ENCODE measurements around the gene RMRP.
A peak's percentile ranks its signal among the peaks of the same experiment; 100 is the strongest.

Gene RMRP

DNA sequence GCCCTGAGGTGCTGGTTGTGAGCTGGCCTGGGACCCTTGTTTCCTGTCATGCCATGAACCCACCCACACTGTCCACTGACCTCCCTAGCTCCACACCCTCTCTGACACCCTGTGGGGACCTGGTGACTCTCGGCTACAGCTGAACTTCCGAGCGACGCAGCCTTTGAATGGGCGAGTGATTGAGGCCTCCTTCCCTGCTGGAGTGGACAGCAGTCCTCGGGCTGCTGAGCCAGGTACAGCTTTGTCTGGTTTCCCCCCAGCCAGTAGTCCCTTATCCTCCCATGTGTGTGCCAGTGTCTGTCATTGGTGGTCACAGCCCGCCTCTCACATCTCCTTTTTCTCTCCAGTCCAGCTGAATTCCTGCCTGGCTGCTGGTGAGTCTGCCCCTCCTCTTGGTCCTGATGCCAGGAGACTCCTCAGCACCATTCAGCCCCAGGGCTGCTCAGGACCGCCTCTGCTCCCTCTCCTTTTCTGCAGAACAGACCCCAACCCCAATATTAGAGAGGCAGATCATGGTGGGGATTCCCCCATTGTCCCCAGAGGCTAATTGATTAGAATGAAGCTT is 22.0 kb upstream of the RMRP start:
- H3K9ac ChIP-seq (ENCODE audit: low read length): no peak overlapping the region
- no peak for DNase-seq

DNA sequence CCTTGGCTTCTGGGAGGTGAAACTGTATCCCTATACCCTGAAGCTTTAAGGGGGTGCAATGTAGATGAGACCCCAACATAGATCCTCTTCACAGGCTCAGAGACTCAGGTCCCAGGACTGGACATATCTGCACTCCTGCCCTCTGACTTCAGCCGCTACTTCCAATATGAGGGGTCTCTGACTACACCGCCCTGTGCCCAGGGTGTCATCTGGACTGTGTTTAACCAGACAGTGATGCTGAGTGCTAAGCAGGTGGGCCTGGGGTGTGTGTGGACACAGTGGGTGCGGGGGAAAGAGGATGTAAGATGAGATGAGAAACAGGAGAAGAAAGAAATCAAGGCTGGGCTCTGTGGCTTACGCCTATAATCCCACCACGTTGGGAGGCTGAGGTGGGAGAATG is 21.3 kb upstream of the RMRP start:
- DNase-seq: no peak
- Histone ChIP-seq H3K27me3 (replicated peaks; ENCODE audit: insufficient read depth, low read length) (peaks cover 15% of the 10 kb centered on the region; the same call in 1 of the 2 replicates), H3K4me1 (ENCODE audit: low read length) (no peaks in the 10 kb centered on the region), H3K36me3 (replicated peaks; ENCODE audit: insufficient read depth, low read length) (no peaks in the 10 kb centered on the region), H4K20me1 (ENCODE audit: insufficient read depth, low read length) (no peaks in the 10 kb centered on the region), H3K79me2 (ENCODE audit: low read length) (no peaks in the 10 kb centered on the region), H3K4me2 (ENCODE audit: low read depth, low read length) (no peak overlapping the region), H3K27ac (ENCODE audit: low read length) (no peak overlapping the region), H3K4me3 (ENCODE audit: low read length) (no peak overlapping the region), H2AFZ (ENCODE audit: low read length) (no peak overlapping the region), H3K9ac (ENCODE audit: low read length) (no peak overlapping the region), H3K9me3 (replicated peaks; ENCODE audit: insufficient read depth, low read length) (no peaks in the 10 kb centered on the region), H3K9me2 (replicated peaks; ENCODE audit: insufficient read depth, low read length) (no peaks in the 10 kb centered on the region), H3F3A (ENCODE audit: insufficient read depth, low read length) (no peaks in the 10 kb centered on the region)
- TF ChIP-seq EZH2phosphoT487 (IDR thresholded peaks at IDR 0.05; ENCODE audit: low read length): no peak
- TF ChIP-seq, protein P1, sequence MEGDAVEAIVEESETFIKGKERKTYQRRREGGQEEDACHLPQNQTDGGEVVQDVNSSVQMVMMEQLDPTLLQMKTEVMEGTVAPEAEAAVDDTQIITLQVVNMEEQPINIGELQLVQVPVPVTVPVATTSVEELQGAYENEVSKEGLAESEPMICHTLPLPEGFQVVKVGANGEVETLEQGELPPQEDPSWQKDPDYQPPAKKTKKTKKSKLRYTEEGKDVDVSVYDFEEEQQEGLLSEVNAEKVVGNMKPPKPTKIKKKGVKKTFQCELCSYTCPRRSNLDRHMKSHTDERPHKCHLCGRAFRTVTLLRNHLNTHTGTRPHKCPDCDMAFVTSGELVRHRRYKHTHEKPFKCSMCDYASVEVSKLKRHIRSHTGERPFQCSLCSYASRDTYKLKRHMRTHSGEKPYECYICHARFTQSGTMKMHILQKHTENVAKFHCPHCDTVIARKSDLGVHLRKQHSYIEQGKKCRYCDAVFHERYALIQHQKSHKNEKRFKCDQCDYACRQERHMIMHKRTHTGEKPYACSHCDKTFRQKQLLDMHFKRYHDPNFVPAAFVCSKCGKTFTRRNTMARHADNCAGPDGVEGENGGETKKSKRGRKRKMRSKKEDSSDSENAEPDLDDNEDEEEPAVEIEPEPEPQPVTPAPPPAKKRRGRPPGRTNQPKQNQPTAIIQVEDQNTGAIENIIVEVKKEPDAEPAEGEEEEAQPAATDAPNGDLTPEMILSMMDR (IDR thresholded peaks at IDR 0.05; ENCODE audit: low read length): no peak
- no peak for TF ChIP-seq EZH2 (optimal IDR thresholded peaks at IDR 0.05; ENCODE audit: low read depth, low read length)

More for the DNA sequence above, 22.0 kb upstream of the RMRP start:
- no peak overlapping the region for H2AFZ ChIP-seq (ENCODE audit: low read length)
- H3F3A ChIP-seq (ENCODE audit: insufficient read depth, low read length): no peaks in the 10 kb centered on the region
- no peaks in the 10 kb centered on the region for H3K36me3 ChIP-seq (replicated peaks; ENCODE audit: insufficient read depth, low read length)
- H3K9me2 ChIP-seq (replicated peaks; ENCODE audit: insufficient read depth, low read length): no peaks in the 10 kb centered on the region
- H3K79me2 ChIP-seq (ENCODE audit: low read length): no peaks in the 10 kb centered on the region
- no peak overlapping the region for H3K27ac ChIP-seq (ENCODE audit: low read length)
- H3K9me3 ChIP-seq (replicated peaks; ENCODE audit: insufficient read depth, low read length): no peaks in the 10 kb centered on the region
- H3K4me2 ChIP-seq (ENCODE audit: low read depth, low read length): no peak overlapping the region
- H3K4me3 ChIP-seq (ENCODE audit: low read length): no peak overlapping the region
- TF ChIP-seq EZH2 (optimal IDR thresholded peaks at IDR 0.05; ENCODE audit: low read depth, low read length): no peak
- no peak for TF ChIP-seq EZH2phosphoT487 (IDR thresholded peaks at IDR 0.05; ENCODE audit: low read length)
- TF ChIP-seq, protein P1 (IDR thresholded peaks at IDR 0.05; ENCODE audit: low read length): no peak
- no peaks in the 10 kb centered on the region for H4K20me1 ChIP-seq (ENCODE audit: insufficient read depth, low read length)
- H3K27me3 ChIP-seq (replicated peaks; ENCODE audit: insufficient read depth, low read length): 0 out of 2 replicates have a peak, but pooled peaks cover 9% of the 10 kb centered on the region
- H3K4me1 ChIP-seq (ENCODE audit: low read length): no peaks in the 10 kb centered on the region

DNA sequence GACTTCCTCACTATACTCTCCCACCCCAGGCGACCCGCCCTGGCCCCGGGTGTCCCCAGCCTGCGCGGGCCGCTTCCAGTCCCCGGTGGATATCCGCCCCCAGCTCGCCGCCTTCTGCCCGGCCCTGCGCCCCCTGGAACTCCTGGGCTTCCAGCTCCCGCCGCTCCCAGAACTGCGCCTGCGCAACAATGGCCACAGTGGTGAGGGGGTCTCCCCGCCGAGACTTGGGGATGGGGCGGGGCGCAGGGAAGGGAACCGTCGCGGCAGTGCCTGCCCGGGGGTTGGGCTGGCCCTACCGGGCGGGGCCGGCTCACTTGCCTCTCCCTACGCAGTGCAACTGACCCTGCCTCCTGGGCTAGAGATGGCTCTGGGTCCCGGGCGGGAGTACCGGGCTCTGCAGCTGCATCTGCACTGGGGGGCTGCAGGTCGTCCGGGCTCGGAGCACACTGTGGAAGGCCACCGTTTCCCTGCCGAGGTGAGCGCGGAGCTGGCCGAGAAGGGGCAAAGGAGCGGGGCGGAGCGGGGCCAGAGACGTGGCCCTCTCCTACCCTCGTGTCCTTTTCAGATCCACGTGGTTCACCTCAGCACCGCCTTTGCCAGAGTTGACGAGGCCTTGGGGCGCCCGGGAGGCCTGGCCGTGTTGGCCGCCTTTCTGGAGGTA is 18.0 kb upstream of the RMRP start:
- Histone ChIP-seq H4K20me1 (ENCODE audit: insufficient read depth, low read length) (no peaks in the 10 kb centered on the region), H3K27ac (ENCODE audit: low read length) (no peak overlapping the region), H3K9me3 (replicated peaks; ENCODE audit: insufficient read depth, low read length) (no peaks in the 10 kb centered on the region), H3F3A (ENCODE audit: insufficient read depth, low read length) (no peaks in the 10 kb centered on the region), H2AFZ (ENCODE audit: low read length) (peak overlapping the region; percentile 31; the same call in 1 of the 2 replicates), H3K9ac (ENCODE audit: low read length) (no peak overlapping the region), H3K9me2 (replicated peaks; ENCODE audit: insufficient read depth, low read length) (no peaks in the 10 kb centered on the region), H3K4me3 (ENCODE audit: low read length) (peak overlapping the region; percentile 40; the same call in 1 of the 2 replicates), H3K4me2 (ENCODE audit: low read depth, low read length) (peak overlapping the region; percentile 60), H3K36me3 (replicated peaks; ENCODE audit: insufficient read depth, low read length) (no peaks in the 10 kb centered on the region), H3K4me1 (ENCODE audit: low read length) (no peaks in the 10 kb centered on the region), H3K79me2 (ENCODE audit: low read length) (no peaks in the 10 kb centered on the region), H3K27me3 (replicated peaks; ENCODE audit: insufficient read depth, low read length) (peaks cover 15% of the 10 kb centered on the region; the same call in 1 of the 2 replicates)
- no peak for DNase-seq
- TF ChIP-seq, protein P1 (IDR thresholded peaks at IDR 0.05; ENCODE audit: low read length): no peak
- TF ChIP-seq EZH2phosphoT487 (IDR thresholded peaks at IDR 0.05; ENCODE audit: low read length) (no peak), EZH2 (optimal IDR thresholded peaks at IDR 0.05; ENCODE audit: low read depth, low read length) (no peak)
